AG04450 (cell line): ENCODE results near the gene VSX2. TPM values are rescaled to one million over a fixed set of nuclear protein-coding genes. Genes with fewer than 3 reads are reported as not detected.

Experiments
- CTCF ChIA-PET: fragments of 300-600, 350-600 bp; formaldehyde crosslinking; extraction: SDS; loops from one replicate; lab custom pipeline; 2022; ENCODE audit warnings: antibody characterized with exemption, inconsistent platforms; lab: Charles Lee
- POLR2A ChIA-PET: fragments of 350-600 bp; formaldehyde crosslinking; extraction: SDS; loops from one replicate; lab custom pipeline; 2021; ENCODE audit warnings: antibody characterized with exemption, inconsistent platforms; lab: Yijun Ruan, JAX
- DNase-seq: peaks from one replicate; pipeline ENCODE4 v3.0.0-alpha.2; 2011; ENCODE audit warnings: low read depth, low spot score
- H3K27ac ChIP-seq: one replicate; pipeline ENCODE4 v1.5.1; 2012; ENCODE audit warnings: low read depth, low read length, control low read depth
- H3K27me3 ChIP-seq: one replicate; pipeline ENCODE4 v1.6.0; 2012; ENCODE audit warnings: low read length; ENCODE audit not compliant: control insufficient read depth, insufficient read depth
- H3K4me3 ChIP-seq: 2 replicates; pipeline ENCODE4 v1.5.1; 2011; ENCODE audit warnings: mild to moderate bottlenecking, low read depth, low read length, control low read depth
- H3K9me3 ChIP-seq: 2 replicates; pipeline ENCODE4 v1.5.1; 2012; ENCODE audit warnings: low read length; ENCODE audit not compliant: control insufficient read depth, insufficient read depth
- polyA plus RNA-seq: library from polyadenylated mRNA; depleted of rRNA; stranded (reverse); fragments of >200 nt; gene quantifications from 2 replicates; pipeline ENCODE4 v1.2.3, GENCODE V29; 2011
- TF ChIP-seq, protein P1 (sequence below): IDR thresholded peaks from 2 replicates; pipeline ENCODE4 v1.5.1; 2011; ENCODE audit warnings: low read depth, low read length, control low read depth, inconsistent platforms

The VSX2 gene
- polyA plus RNA-seq, 1 experiment = not detected

DNA sequence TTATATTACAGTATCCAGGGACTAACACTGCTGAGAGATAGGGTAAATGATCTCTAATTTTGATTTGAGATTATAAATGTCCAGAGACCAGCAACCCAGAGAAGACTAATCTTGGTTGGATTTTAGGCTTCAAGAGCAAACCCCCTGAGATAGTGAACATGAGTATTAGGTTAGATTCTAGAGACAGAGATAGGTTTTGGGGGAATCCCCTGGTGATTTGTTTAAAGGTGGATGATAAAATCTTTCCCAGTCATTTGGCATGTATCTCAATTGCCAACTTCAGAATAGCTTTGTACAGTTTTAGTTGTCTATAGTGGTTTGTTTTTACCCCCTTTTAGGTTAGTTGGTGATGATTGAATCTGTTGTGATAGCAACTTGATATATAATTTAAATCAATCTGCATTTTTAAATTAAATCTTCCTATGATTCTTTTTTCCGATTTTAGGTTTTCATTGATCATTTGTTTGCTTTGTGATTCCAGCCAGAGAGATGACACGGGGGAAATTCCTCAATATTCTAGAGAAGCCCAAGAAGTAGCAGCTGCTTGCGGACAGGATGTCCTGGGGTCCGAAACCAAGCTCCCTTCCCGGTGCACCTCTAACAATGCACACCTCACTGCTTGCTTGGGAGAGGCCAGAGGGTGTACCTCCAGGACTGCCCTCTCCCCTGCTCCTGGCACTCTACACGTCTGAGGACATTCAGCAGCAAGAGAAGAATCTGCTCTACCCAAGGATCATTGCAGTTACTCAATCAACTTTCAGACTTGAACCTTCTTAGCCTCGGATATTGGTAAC lies 40.6 kb upstream of the VSX2 start:
- no peaks in the 10 kb centered on the region for H3K9me3 ChIP-seq
- H3K4me3 ChIP-seq = no peak overlapping the region
- ChIA-PET CTCF (interaction anchor here (1.3 kb wide), 1 partner anchor 58 kb away, joined by 3 read pairs; no protein-coding TSS in a partner anchor), POLR2A (no interaction called here)
- DNase-seq = no peak
- TF ChIP-seq, protein P1, sequence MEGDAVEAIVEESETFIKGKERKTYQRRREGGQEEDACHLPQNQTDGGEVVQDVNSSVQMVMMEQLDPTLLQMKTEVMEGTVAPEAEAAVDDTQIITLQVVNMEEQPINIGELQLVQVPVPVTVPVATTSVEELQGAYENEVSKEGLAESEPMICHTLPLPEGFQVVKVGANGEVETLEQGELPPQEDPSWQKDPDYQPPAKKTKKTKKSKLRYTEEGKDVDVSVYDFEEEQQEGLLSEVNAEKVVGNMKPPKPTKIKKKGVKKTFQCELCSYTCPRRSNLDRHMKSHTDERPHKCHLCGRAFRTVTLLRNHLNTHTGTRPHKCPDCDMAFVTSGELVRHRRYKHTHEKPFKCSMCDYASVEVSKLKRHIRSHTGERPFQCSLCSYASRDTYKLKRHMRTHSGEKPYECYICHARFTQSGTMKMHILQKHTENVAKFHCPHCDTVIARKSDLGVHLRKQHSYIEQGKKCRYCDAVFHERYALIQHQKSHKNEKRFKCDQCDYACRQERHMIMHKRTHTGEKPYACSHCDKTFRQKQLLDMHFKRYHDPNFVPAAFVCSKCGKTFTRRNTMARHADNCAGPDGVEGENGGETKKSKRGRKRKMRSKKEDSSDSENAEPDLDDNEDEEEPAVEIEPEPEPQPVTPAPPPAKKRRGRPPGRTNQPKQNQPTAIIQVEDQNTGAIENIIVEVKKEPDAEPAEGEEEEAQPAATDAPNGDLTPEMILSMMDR = no peak
- no peak overlapping the region for H3K27ac ChIP-seq
- no peaks in the 10 kb centered on the region for H3K27me3 ChIP-seq

DNA sequence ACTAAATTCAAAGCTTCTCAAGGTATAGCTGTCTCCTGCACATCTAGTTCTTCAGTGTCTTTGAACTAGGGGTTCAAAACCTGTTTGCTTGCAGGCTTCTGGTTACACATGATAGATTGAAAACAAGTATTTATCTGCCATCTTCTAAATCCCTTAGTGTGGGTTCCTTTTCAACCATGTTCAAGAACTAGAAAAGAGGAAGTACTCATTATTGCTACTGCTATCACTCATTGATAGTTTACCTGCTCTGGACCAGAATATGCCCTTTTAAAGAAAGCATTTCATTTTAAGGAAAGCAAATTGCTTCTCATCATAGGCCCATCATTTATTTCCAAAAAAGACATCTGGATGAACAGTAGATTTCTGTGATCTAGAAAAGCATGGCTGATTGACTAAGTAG lies 37.1 kb upstream of the VSX2 start:
- DNase-seq = no peak
- ChIA-PET CTCF (no interaction called here), POLR2A (no interaction called here)
- Histone ChIP-seq H3K9me3 (no peaks in the 10 kb centered on the region), H3K27me3 (no peaks in the 10 kb centered on the region), H3K4me3 (no peak overlapping the region), H3K27ac (no peak overlapping the region)
- TF ChIP-seq, protein P1 = no peak

DNA sequence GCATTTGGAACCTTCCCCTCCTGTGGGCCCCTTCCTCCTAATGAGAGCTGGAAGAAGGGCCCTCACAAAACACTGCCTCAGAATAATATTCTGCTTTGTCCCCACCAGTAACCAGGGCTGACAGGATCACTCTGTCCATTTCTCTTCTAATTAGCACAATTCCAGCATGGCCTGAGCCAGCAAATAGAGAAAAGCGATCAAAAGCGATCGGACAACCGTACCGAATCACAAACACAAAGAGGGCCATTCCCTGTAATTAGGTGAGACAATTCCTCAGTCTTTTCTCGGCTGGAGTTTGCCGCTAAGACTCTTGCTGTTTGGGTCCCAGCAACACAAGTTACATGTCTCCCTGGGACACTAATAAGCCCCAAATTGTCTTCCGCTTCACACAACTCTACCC lies 35.6 kb upstream of the VSX2 start:
- Histone ChIP-seq H3K27ac (no peak overlapping the region), H3K9me3 (no peaks in the 10 kb centered on the region), H3K4me3 (no peak overlapping the region), H3K27me3 (peaks cover 3% of the 10 kb centered on the region)
- DNase-seq = no peak
- ChIA-PET POLR2A (no interaction called here), CTCF (no interaction called here)
- TF ChIP-seq, protein P1 = no peak

DNA sequence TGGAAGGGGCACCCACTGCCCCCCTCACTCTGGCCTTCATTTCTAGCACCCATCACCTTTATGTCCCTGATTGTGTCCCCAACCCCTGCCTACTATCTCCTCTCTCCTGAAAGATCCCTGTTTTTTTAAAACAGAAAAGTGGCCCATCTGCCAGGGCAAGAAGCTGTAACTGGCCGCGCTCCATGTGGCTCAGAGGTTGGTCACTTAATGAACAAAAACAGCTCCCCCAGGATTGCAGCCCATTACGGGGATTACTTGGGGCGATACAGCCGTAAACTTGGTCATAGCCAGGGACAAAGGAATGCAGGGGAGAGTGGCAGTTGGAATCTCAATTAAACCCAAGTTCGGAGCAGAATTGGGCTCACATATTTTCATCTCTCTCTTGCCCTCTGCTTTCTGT lies 34.8 kb upstream of the VSX2 start:
- ChIA-PET CTCF (no interaction called here), POLR2A (no interaction called here)
- DNase-seq = no peak
- Histone ChIP-seq H3K9me3 (no peaks in the 10 kb centered on the region), H3K27ac (no peak overlapping the region), H3K27me3 (peaks cover 3% of the 10 kb centered on the region), H3K4me3 (no peak overlapping the region)
- TF ChIP-seq, protein P1 = no peak

DNA sequence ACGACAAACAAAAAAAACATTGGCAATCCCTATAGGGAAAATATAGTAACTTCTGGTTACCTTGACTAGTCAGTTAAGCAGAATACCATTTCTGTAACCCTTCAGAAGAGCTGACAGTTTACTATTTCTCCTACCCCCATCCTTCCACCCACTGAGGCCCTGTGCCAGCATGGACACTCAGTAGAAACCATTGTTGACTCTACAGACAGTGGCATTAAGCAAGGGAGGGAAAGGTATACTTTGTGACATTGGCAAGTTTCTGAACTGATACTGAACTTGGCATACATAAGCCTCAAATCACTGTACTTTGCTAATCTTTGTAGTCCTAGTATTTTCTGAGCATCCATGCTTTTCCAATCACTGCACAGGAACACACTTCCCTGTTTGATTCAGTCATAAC lies 33.4 kb upstream of the VSX2 start:
- DNase-seq = no peak
- ChIA-PET CTCF (interaction anchor here (1.0 kb wide), 1 partner anchor 47 kb away, joined by 4 read pairs; no protein-coding TSS in a partner anchor), POLR2A (interaction anchor here (0.6 kb wide), 1 partner anchor 94 kb away, joined by 3 read pairs; no protein-coding TSS in a partner anchor)
- TF ChIP-seq, protein P1 = no peak
- peaks cover 3% of the 10 kb centered on the region for H3K27me3 ChIP-seq
- H3K4me3 ChIP-seq = no peak overlapping the region
- no peak overlapping the region for H3K27ac ChIP-seq
- no peaks in the 10 kb centered on the region for H3K9me3 ChIP-seq
